HG02885 (cell line): ENCODE data around the gene SCN3A.

Experiments
- ATAC-seq: cut with Tn5 transposase; IDR thresholded peaks from one replicate; pipeline ENCODE4 v1.9.1; 2021; ENCODE audit warnings: mild to moderate bottlenecking; ENCODE audit not compliant: unreplicated experiment, poor library complexity

The SCN3A gene

DNA sequence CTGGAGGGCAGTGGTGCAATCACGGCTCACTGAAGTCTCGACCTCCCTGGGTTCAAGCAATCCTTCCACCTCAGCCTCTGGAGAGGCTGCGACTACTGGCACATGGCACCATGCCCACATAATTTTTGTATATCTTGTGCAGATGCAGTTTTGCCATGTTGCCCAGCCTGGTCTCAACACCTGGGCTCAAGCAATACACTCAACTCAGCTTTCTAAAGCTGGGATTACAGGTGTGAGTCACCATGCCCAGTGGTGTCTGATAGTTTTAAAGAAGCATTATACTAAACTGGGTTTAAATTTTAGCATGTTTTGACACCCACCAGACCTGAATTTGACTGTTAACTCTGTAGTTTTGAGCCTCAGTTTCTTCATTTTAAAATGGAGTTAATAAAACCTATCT lies 139.1 kb downstream of the SCN3A start:
- no peak for ATAC-seq

DNA sequence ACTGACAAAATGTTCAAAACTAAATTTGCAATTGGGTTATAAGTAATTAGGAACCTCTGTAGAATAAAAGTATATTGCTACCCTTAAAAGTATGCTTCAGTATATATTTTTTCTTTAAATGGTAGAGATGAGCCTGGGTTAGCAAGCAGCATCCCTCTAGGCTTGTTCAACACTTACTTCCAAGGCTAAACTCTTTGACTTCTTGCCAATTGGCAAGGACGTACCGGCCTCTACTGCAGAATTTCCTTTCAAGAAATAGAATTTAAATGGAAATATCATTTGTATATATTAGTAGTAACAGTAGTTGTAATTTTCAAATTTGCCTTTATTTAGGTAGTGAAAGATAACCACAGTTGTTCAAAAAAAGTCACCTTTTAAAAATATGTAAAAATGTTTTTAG lies 143.4 kb downstream of the SCN3A start:
- no peak for ATAC-seq

DNA sequence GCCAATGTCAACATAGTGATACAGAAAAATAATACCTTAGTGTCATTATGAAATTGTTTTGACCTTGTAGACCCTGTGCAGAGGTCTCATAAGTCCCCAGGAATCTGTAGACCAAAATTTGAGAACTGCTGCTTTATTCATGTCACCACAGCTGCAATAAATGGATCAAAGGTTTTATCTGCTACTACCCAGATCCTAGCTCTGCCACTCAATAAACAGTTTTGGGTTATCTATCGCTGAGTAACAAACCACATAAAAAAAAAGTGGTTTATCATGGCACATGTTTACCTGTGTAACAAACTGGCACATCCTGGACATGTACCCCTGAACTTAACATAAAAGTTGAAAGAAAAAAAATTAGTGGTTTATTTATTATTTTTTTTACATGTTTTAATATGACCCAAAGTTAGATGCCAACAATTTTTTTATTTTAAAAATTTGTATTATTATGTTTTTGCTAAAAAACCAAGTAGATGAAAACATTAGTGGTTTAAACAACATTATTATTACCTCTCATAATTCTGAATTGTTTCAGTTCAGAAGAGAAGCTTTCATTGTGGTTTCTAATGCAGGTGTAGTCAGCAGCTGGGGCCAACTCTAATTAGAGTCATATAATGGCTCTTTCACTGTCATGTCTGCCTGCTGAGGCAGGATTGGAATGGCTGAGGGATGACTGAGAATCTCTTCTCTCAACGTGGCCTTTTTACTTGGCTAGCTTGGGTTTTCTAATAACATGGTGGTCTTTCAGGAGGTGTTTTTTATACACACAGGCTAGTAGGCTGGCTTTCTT lies 145.2 kb downstream of the SCN3A start:
- no peak for ATAC-seq

DNA sequence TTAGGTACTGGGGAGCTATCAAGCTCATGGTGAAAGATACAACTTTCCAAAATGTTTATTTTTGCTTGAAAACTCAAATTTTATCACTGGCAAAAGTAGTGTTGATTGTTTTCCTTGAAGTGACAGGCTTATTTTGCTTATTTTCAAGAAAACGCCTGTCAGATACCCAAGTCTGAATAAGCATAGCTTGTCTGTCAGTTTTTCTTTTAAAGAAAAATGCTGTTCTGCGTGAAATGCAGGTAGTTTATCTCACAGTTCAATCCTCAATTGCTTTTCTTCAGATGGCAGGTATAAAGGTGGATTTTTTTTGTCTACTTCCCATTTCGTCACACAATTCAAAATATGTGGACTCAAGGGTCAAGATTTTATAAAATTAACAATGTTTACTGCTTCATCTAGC lies 145.9 kb downstream of the SCN3A start:
- no peak for ATAC-seq

DNA sequence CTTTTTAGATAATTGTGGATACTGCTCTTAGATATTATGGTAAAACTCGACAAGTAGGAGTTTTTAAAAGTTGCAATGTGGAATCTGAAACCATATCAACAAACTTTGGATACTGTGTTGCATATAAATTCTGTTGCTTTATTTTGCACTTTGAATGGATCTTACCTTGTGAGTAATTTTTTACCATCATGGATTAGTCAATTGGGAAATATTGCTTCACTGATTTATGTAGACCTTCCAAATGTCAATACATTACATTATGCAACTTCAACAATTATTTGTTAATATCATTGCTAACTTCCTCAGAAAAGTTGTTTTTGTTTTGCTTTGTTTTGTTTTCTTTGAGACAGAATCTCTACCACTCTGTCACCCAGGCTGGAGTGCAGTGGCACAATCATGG lies 146.5 kb downstream of the SCN3A start:
- no peak for ATAC-seq

DNA sequence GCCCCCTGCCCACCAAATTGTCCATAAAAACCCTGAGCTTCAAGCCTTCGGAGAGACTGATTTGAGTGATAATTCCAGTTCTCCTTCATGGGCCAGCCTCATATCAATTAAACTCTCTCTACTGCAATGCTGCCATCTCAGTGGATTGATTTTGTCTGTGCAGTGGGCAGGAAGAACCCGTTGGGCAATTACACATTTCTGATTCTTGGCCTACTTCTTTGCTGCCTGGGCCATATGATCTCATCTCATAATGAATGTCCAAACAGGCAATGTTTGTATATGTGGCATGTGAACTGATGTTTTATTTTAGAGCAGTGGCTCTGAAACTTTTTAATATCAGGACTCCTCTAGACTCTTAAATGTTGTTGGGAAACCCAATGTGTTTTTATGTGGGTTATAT lies 147.3 kb downstream of the SCN3A start:
- ATAC-seq = no peak

DNA sequence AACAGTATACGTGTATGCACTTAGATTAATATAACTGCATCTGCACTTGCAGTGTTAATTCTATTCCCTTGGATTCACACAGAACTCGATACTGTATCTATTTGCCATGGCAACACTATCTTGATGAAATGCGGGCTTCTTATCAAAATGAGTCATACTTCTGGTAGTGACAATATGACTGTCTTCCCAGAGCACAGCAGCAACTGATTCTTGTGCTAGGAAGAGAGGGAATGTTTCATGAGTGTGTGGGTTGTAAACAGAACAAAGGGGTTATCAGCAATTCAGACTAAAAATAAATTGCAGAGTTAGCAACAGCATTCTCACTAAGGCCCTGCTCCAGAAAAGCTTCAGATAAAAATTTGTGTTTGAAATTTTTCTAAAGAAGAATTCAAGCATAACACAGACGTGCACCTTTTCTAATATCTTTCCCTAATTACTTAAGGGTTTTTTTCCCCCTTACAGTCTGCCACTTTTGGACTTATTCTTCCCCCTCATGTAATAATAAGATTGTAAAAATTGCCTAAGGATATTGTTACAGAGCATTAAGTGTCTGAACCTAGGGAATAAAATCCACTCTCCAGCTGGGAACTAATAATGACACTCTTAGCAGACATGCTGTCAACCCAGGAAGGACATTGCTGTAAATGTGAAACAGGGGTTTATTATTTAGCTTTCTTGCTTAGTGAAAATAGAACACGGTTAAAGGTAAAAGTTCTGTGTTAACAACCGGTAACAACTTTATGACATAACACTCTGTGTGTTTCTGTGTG lies 148.6 kb downstream of the SCN3A start:
- no peak for ATAC-seq

DNA sequence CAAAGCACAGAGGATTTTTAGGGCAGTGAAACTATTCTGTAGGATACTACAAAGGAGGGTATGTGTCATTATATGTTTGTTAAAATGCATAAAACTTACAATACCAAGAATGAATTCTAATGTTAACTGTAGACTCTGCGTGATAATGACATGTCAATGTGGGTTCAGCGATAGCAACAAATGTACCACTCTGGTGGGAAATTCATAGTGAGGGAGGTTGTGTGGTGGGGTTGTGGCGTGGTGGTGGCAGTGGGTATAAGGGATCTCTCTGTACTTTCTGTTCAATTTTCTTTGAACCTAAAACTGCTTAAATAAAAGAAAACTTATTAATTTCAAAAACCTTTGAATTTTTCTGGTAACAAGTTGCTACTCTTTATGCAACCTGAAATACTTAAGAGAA lies 149.2 kb downstream of the SCN3A start:
- no peak for ATAC-seq

DNA sequence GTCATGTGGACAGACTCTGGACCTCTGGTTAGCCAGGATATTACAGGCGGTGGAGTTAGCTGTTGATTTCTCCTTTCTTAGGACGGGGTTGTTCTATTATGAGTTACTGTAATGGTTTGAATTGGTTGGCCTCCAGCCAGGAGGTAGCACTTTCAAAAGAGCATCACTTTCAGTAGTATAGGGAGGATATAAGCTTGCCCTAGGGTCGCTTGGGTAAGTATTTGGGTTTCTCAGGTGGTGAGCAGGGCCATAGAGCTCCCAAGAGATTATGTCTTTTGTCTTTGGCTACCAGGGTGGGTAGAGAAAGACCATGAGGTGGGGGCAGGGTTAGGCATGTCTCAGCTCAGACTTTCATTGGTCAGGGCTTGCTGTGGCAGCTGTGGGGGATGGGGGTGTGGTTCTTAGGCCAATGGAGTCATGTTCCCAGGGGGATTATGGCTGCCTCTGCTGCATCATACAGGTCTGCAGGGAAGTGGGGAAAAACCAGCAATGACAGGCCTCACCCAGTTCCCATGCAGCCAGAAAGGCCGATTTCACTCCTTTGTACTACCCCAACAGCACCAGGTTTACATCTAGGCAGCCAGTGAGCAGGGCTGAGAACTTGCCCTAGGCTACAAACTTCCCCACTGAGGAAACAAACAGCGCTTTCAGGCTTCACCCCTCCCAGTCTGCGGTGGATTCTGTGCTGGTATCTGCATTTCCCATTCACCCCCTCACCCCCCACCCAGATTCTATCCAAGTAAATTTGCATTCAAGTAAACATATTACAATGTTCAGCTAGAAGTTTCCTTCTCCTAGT lies 159.1 kb downstream of the SCN3A start:
- no peak for ATAC-seq
